HEK293 (cell line): ENCODE results near the gene NTN5.

Source experiments
- CTCF ChIA-PET: fragments of 350-600 bp; formaldehyde crosslinking; extraction: SDS; loops from one replicate; lab custom pipeline; 2021; ENCODE audit warnings: antibody characterized with exemption; lab: Yijun Ruan, JAX
- POLR2A ChIA-PET: fragments of 300-600 bp; formaldehyde crosslinking; extraction: SDS; loops from one replicate; lab custom pipeline; 2020; ENCODE audit warnings: antibody characterized with exemption, inconsistent platforms; lab: Yijun Ruan, JAX
- H3K27ac ChIP-seq: fragments of 200-500 bp; sonication (Bioruptor generic); 2 replicates; pipeline ENCODE4 v1.5.1; 2014; ENCODE audit warnings: low read depth, low read length, control low read depth, inconsistent platforms; ENCODE audit errors: extremely low read depth
- H3K36me3 ChIP-seq, 2 experiments: fragments of 200-500 bp in 1 of 2; sonication (Bioruptor generic) in 1 of 2; 1 replicate in 1 of 2; 2 replicates in 1 of 2; pipeline ENCODE4 v1.5.1; 2014 to 2017; ENCODE audit warnings: inconsistent platforms in 2 of 2, low read length in 2 of 2; ENCODE audit not compliant: control insufficient read depth in 2 of 2, insufficient read depth in 1 of 2
- H3K4me1 ChIP-seq: fragments of 200-500 bp; sonication (Bioruptor generic); 2 replicates; pipeline ENCODE4 v1.5.1; 2014; ENCODE audit warnings: mild to moderate bottlenecking, low read length, inconsistent platforms; ENCODE audit not compliant: control insufficient read depth, insufficient read depth
- H3K4me3 ChIP-seq: 2 replicates; pipeline ENCODE4 v1.5.1; 2011; ENCODE audit warnings: low read depth, mild to moderate bottlenecking, control low read depth, low read length, moderate library complexity
- H3K9me3 ChIP-seq: fragments of 200-500 bp; sonication (Bioruptor generic); 2 replicates; pipeline ENCODE4 v1.5.1; 2014; ENCODE audit warnings: low read depth, low read length, inconsistent platforms; ENCODE audit not compliant: control insufficient read depth, insufficient read depth
- BCL11A ChIP-seq: fragments of 450-650 bp; formaldehyde crosslinking; IDR thresholded peaks from 2 replicates; pipeline ENCODE4 v1.5.1; 2016; ENCODE audit warnings: low read depth, missing biosample characterization, missing genetic modification characterization
- EGR2 ChIP-seq: fragments of 450-650 bp; formaldehyde crosslinking; IDR thresholded peaks from 2 replicates; pipeline ENCODE4 v1.5.1; 2016; ENCODE audit warnings: low read depth, missing biosample characterization, missing genetic modification characterization
- GLI2 ChIP-seq: fragments of 450-650 bp; formaldehyde crosslinking; IDR thresholded peaks from 2 replicates; pipeline ENCODE4; 2017; ENCODE audit warnings: missing biosample characterization, missing genetic modification characterization, low read depth, borderline replicate concordance
- GLIS2 ChIP-seq: fragments of 450-650 bp; formaldehyde crosslinking; IDR thresholded peaks from 2 replicates; pipeline ENCODE4 v1.5.1; 2016; ENCODE audit warnings: missing biosample characterization, missing genetic modification characterization
- INSM2 ChIP-seq: fragments of 450-650 bp; formaldehyde crosslinking; IDR thresholded peaks from 2 replicates; pipeline ENCODE4 v1.5.1; 2016; ENCODE audit warnings: missing biosample characterization, missing genetic modification characterization
- MZF1 ChIP-seq: fragments of 450-650 bp; formaldehyde crosslinking; IDR thresholded peaks from 2 replicates; pipeline ENCODE4 v1.5.1; 2017; ENCODE audit warnings: missing biosample characterization, missing genetic modification characterization, borderline replicate concordance
- PATZ1 ChIP-seq: fragments of 450-650 bp; formaldehyde crosslinking; IDR thresholded peaks from 2 replicates; pipeline ENCODE4 v1.5.1; 2016; ENCODE audit warnings: missing biosample characterization, missing genetic modification characterization
- PRDM6 ChIP-seq: fragments of 450-650 bp; formaldehyde crosslinking; IDR thresholded peaks from 2 replicates; pipeline ENCODE4 v1.5.1; 2017; ENCODE audit warnings: missing biosample characterization, missing genetic modification characterization
- SCRT1 ChIP-seq: fragments of 450-650 bp; formaldehyde crosslinking; IDR thresholded peaks from 2 replicates; pipeline ENCODE4 v1.5.1; 2016; ENCODE audit warnings: missing biosample characterization, missing genetic modification characterization, borderline replicate concordance
- YY1 ChIP-seq: fragments of 450-650 bp; formaldehyde crosslinking; IDR thresholded peaks from 2 replicates; pipeline ENCODE4 v1.5.1; 2018; ENCODE audit warnings: missing biosample characterization, missing genetic modification characterization
- ZBTB17 ChIP-seq: fragments of 450-650 bp; formaldehyde crosslinking; IDR thresholded peaks from 2 replicates; pipeline ENCODE4 v1.5.1; 2016; ENCODE audit warnings: missing biosample characterization, missing genetic modification characterization
- ZBTB20 ChIP-seq: fragments of 450-650 bp; formaldehyde crosslinking; IDR thresholded peaks from 2 replicates; pipeline ENCODE4 v1.5.1; 2016; ENCODE audit warnings: missing biosample characterization, missing genetic modification characterization
- ZBTB26 ChIP-seq: fragments of 450-650 bp; formaldehyde crosslinking; optimal IDR thresholded peaks from 2 replicates; pipeline ENCODE3; 2016; ENCODE audit warnings: missing biosample characterization, mild to moderate bottlenecking, missing genetic modification characterization
- ZEB2 ChIP-seq: fragments of 450-650 bp; formaldehyde crosslinking; IDR thresholded peaks from 2 replicates; pipeline ENCODE4 v1.5.1; 2016; ENCODE audit warnings: missing biosample characterization, missing genetic modification characterization
- ZFP3 ChIP-seq: fragments of 450-650 bp; formaldehyde crosslinking; IDR thresholded peaks from 2 replicates; pipeline ENCODE4 v1.5.1; 2016; ENCODE audit warnings: low read depth, missing biosample characterization, missing genetic modification characterization
- ZNF112 ChIP-seq: fragments of 450-650 bp; formaldehyde crosslinking; IDR thresholded peaks from 2 replicates; pipeline ENCODE4 v1.5.0; 2017; ENCODE audit warnings: missing biosample characterization, missing genetic modification characterization
- ZNF169 ChIP-seq: fragments of 450-650 bp; formaldehyde crosslinking; IDR thresholded peaks from 2 replicates; pipeline ENCODE4 v1.5.1; 2016; ENCODE audit warnings: missing biosample characterization, missing genetic modification characterization
- ZNF174 ChIP-seq: fragments of 450-650 bp; formaldehyde crosslinking; IDR thresholded peaks from 2 replicates; pipeline ENCODE4 v1.5.0; 2017; ENCODE audit warnings: missing biosample characterization, mild to moderate bottlenecking, missing genetic modification characterization
- ZNF202 ChIP-seq: fragments of 450-650 bp; formaldehyde crosslinking; IDR thresholded peaks from 2 replicates; pipeline ENCODE4 v1.5.1; 2016; ENCODE audit warnings: missing biosample characterization, missing genetic modification characterization, borderline replicate concordance
- ZNF335 ChIP-seq: fragments of 450-650 bp; formaldehyde crosslinking; conservative IDR thresholded peaks from 2 replicates; pipeline ENCODE4 v1.5.1; 2016; ENCODE audit warnings: missing biosample characterization, missing genetic modification characterization
- ZNF37A ChIP-seq: fragments of 450-650 bp; IDR thresholded peaks from 2 replicates; pipeline ENCODE4 v1.5.1; 2018; ENCODE audit warnings: missing biosample characterization, missing genetic modification characterization
- ZNF426 ChIP-seq: fragments of 450-650 bp; formaldehyde crosslinking; IDR thresholded peaks from 2 replicates; pipeline ENCODE4 v1.5.1; 2017; ENCODE audit warnings: missing biosample characterization, missing genetic modification characterization, mild to moderate bottlenecking, inconsistent platforms, moderate library complexity
- ZNF433 ChIP-seq: fragments of 450-650 bp; formaldehyde crosslinking; IDR thresholded peaks from 2 replicates; pipeline ENCODE4 v1.5.1; 2016; ENCODE audit warnings: missing biosample characterization, missing genetic modification characterization, low read depth
- ZNF596 ChIP-seq: fragments of 450-650 bp; IDR thresholded peaks from 2 replicates; pipeline ENCODE4 v1.5.0; 2018; ENCODE audit warnings: missing biosample characterization, mild to moderate bottlenecking, missing genetic modification characterization, moderate library complexity
- ZNF670 ChIP-seq: fragments of 450-650 bp; formaldehyde crosslinking; IDR thresholded peaks from 2 replicates; pipeline ENCODE4 v1.5.1; 2016; ENCODE audit warnings: missing biosample characterization, missing genetic modification characterization, low read depth
- ZNF76 ChIP-seq: fragments of 450-650 bp; formaldehyde crosslinking; IDR thresholded peaks from 2 replicates; pipeline ENCODE4; 2016; ENCODE audit warnings: low read depth, missing biosample characterization, missing genetic modification characterization, borderline replicate concordance
- ZNF791 ChIP-seq: fragments of 450-650 bp; formaldehyde crosslinking; IDR thresholded peaks from 2 replicates; pipeline ENCODE4 v1.5.1; 2016; ENCODE audit warnings: missing biosample characterization, missing genetic modification characterization
- ZSCAN18 ChIP-seq: fragments of 450-650 bp; formaldehyde crosslinking; IDR thresholded peaks from 2 replicates; pipeline ENCODE4 v1.5.1; 2016; ENCODE audit warnings: missing biosample characterization, missing genetic modification characterization
- ZXDB ChIP-seq: fragments of 450-650 bp; formaldehyde crosslinking; IDR thresholded peaks from 2 replicates; pipeline ENCODE4 v1.5.1; 2016; ENCODE audit warnings: missing biosample characterization, missing genetic modification characterization

The NTN5 gene

GRCh38 chr19:48624067-48624594 lies 48.7 kb downstream of the NTN5 start:
- peak overlapping the region; percentile 51 for H3K27ac ChIP-seq
- peaks cover 10% of the 10 kb centered on the region for H3K4me1 ChIP-seq
- H3K9me3 ChIP-seq = no peaks in the 10 kb centered on the region
- POLR2A ChIA-PET = interaction anchor here (0.5 to 3.3 kb wide), 9 partner anchors 8 to 159 kb away, joined by 3 to 28 read pairs (median 4); partner anchors contain the start of genes DBP and FAM83E
- peak overlapping the region; percentile 51 for H3K4me3 ChIP-seq
- peaks cover 0 to 20% of the 10 kb centered on the region in 2 experiments; a peak in 1 of 3 replicates for H3K36me3 ChIP-seq
- CTCF ChIA-PET = interaction anchor here (0.6 to 1.5 kb wide), 4 partner anchors 21 to 441 kb away, joined by 3 to 5 read pairs (median 4); partner anchors contain the start of gene CA11
- TF ChIP-seq MZF1 (tag by site-specific recombination) (no peak), BCL11A (tag by site-specific recombination) (no peak), ZEB2 (tag by site-specific recombination) (0 out of 2 replicates have a peak, but pooled peaks have one; percentile 9), ZNF37A (tag by site-specific recombination) (no peak), ZBTB17 (tag by site-specific recombination) (peak; percentile 72), ZNF335 (peak; percentile 94), PATZ1 (tag by site-specific recombination) (peak; percentile 97), ZNF791 (no peak), ZNF202 (no peak), ZNF596 (tag by site-specific recombination) (no peak), ZSCAN18 (no peak), ZFP3 (tag by site-specific recombination) (no peak), YY1 (peak; percentile 96), ZNF169 (tag by site-specific recombination) (no peak), INSM2 (tag by site-specific recombination) (no peak), ZNF433 (no peak), ZBTB26 (tag by site-specific recombination) (peak; percentile 62), GLIS2 (tag by site-specific recombination) (peak; percentile 89), ZNF670 (no peak), ZNF112 (tag by site-specific recombination) (no peak), SCRT1 (tag by site-specific recombination) (no peak), PRDM6 (tag by site-specific recombination) (no peak), ZNF174 (tag by site-specific recombination) (no peak), GLI2 (tag by site-specific recombination) (no peak), ZNF76 (tag by site-specific recombination) (peak; percentile 75), ZBTB20 (peak; percentile 54; the same call in 1 of the 2 replicates), ZNF426 (tag by site-specific recombination) (no peak), ZXDB (tag by site-specific recombination) (peak; percentile 75), EGR2 (tag by site-specific recombination) (no peak)
